Prostate gland (tissue), 2 donors: ENCODE results near the gene SPPL2A.
A peak's percentile ranks its signal among the peaks of the same experiment; 100 is the strongest.

ENCODE experiments used
- POLR2AphosphoS5 ChIP-seq: sonication (generic); formaldehyde crosslinking; IDR thresholded peaks from one replicate; pipeline ENCODE4 v1.6.1; 2017; ENCODE audit warnings: antibody characterized with exemption
- TF ChIP-seq, protein P1 (sequence below), 4 experiments: fragments of 200-600 bp in 2 of 4; fragments of 450-650 bp in 2 of 4; sonication (generic) in 2 of 4; IDR thresholded peaks; 1 replicate in 3 of 4; 2 replicates in 1 of 4; pipeline ENCODE4 v1.5.1; 2016 to 2019; ENCODE audit warnings: antibody characterized with exemption in 4 of 4, mild to moderate bottlenecking in 2 of 4, moderate library complexity in 2 of 4

- TF ChIP-seq, protein P1, sequence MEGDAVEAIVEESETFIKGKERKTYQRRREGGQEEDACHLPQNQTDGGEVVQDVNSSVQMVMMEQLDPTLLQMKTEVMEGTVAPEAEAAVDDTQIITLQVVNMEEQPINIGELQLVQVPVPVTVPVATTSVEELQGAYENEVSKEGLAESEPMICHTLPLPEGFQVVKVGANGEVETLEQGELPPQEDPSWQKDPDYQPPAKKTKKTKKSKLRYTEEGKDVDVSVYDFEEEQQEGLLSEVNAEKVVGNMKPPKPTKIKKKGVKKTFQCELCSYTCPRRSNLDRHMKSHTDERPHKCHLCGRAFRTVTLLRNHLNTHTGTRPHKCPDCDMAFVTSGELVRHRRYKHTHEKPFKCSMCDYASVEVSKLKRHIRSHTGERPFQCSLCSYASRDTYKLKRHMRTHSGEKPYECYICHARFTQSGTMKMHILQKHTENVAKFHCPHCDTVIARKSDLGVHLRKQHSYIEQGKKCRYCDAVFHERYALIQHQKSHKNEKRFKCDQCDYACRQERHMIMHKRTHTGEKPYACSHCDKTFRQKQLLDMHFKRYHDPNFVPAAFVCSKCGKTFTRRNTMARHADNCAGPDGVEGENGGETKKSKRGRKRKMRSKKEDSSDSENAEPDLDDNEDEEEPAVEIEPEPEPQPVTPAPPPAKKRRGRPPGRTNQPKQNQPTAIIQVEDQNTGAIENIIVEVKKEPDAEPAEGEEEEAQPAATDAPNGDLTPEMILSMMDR (IDR thresholded peaks at IDR 0.05): no peak
- TF ChIP-seq POLR2AphosphoS5: peak; percentile 79
Measured at GRCh38 chr15:50767332-50767861, 1.9 kb upstream of the SPPL2A start.
